ENCODE results near the gene MPIG6B.
A peak's percentile ranks its signal among the peaks of the same experiment; 100 is the strongest.

MPIG6B gene

GRCh38 chr6:31734821-31735406 is 11.7 kb downstream of the MPIG6B start:
- DNase-seq (ENCODE audit: insufficient read length, low spot score), result no peak
- TF ChIP-seq PAX5 (IDR thresholded peaks at IDR 0.05; ENCODE audit: insufficient read depth, low read length, severe bottlenecking), result no peak
- peak; percentile 41; the same call in 1 of the 2 replicates for TF ChIP-seq SPI1 (IDR thresholded peaks at IDR 0.05; ENCODE audit: low read depth, low read length)
- no peak for TF ChIP-seq POLR2A (IDR thresholded peaks at IDR 0.05; ENCODE audit: low read depth, low read length)
- TF ChIP-seq POLR2AphosphoS5 (IDR thresholded peaks at IDR 0.05; ENCODE audit: low read depth, low read length), result peak; percentile 1; the same call in 1 of the 2 replicates
- peak; percentile 80; the same call in 1 of the 2 replicates for TF ChIP-seq POU2F2 (IDR thresholded peaks at IDR 0.05; ENCODE audit: low read depth, low read length)
- TF ChIP-seq TAF1 (IDR thresholded peaks at IDR 0.05; ENCODE audit: low read depth, low read length), result 0 out of 2 replicates have a peak, but pooled peaks have one; percentile 8

GRCh38 chr6:31736021-31736767 is 13.0 kb downstream of the MPIG6B start, which contains the start of gene CLIC1:
Gene CLIC1, minus strand, starts transcription at chr6:31736530. Its CDS starts 230 bp downstream, at chr6:31736300.
- 0 out of 2 replicates have a peak, but pooled peaks have one; percentile 10 for TF ChIP-seq POU2F2 (IDR thresholded peaks at IDR 0.05; ENCODE audit: low read depth, low read length)
- TF ChIP-seq SPI1 (IDR thresholded peaks at IDR 0.05; ENCODE audit: low read depth, low read length), result peak; percentile 66
- no peak for TF ChIP-seq PAX5 (IDR thresholded peaks at IDR 0.05; ENCODE audit: insufficient read depth, low read length, severe bottlenecking)
- TF ChIP-seq TAF1 (IDR thresholded peaks at IDR 0.05; ENCODE audit: low read depth, low read length), result peak; percentile 76; the same call in 1 of the 2 replicates
- peak; percentile 90 for TF ChIP-seq POLR2A (IDR thresholded peaks at IDR 0.05; ENCODE audit: low read depth, low read length)
- peak; percentile 72 for TF ChIP-seq POLR2AphosphoS5 (IDR thresholded peaks at IDR 0.05; ENCODE audit: low read depth, low read length)
- DNase-seq (ENCODE audit: insufficient read length, low spot score) (peak; percentile 69), FAIRE-seq (peak; percentile 72)

More at GRCh38 chr6:31734821-31735406, 11.7 kb downstream of the MPIG6B start:
- peak; percentile 80 for FAIRE-seq

GRCh38 chr6:31736768-31737314 is 13.7 kb downstream of the MPIG6B start:
- TF ChIP-seq POLR2A (IDR thresholded peaks at IDR 0.05; ENCODE audit: low read depth, low read length), result no peak
- TF ChIP-seq POLR2AphosphoS5 (IDR thresholded peaks at IDR 0.05; ENCODE audit: low read depth, low read length), result no peak
- TF ChIP-seq POU2F2 (IDR thresholded peaks at IDR 0.05; ENCODE audit: low read depth, low read length), result 0 out of 2 replicates have a peak, but pooled peaks have one; percentile 5
- no peak for TF ChIP-seq TAF1 (IDR thresholded peaks at IDR 0.05; ENCODE audit: low read depth, low read length)
- TF ChIP-seq PAX5 (IDR thresholded peaks at IDR 0.05; ENCODE audit: insufficient read depth, low read length, severe bottlenecking), result no peak
- no peak for TF ChIP-seq SPI1 (IDR thresholded peaks at IDR 0.05; ENCODE audit: low read depth, low read length)
- no peak for FAIRE-seq
- DNase-seq (ENCODE audit: insufficient read length, low spot score), result no peak

GRCh38 chr6:31737315-31737990 is 14.3 kb downstream of the MPIG6B start:
- DNase-seq (ENCODE audit: insufficient read length, low spot score) (no peak), FAIRE-seq (no peak)
- TF ChIP-seq TAF1 (IDR thresholded peaks at IDR 0.05; ENCODE audit: low read depth, low read length), result no peak
- no peak for TF ChIP-seq PAX5 (IDR thresholded peaks at IDR 0.05; ENCODE audit: insufficient read depth, low read length, severe bottlenecking)
- no peak for TF ChIP-seq SPI1 (IDR thresholded peaks at IDR 0.05; ENCODE audit: low read depth, low read length)
- TF ChIP-seq POLR2A (IDR thresholded peaks at IDR 0.05; ENCODE audit: low read depth, low read length), result no peak
- no peak for TF ChIP-seq POU2F2 (IDR thresholded peaks at IDR 0.05; ENCODE audit: low read depth, low read length)
- no peak for TF ChIP-seq POLR2AphosphoS5 (IDR thresholded peaks at IDR 0.05; ENCODE audit: low read depth, low read length)

- FAIRE-seq (peak; percentile 63), DNase-seq (ENCODE audit: insufficient read length, low spot score) (no peak)
- TF ChIP-seq POU2F2 (IDR thresholded peaks at IDR 0.05; ENCODE audit: low read depth, low read length), result no peak
- peak; percentile 25 for TF ChIP-seq POLR2A (IDR thresholded peaks at IDR 0.05; ENCODE audit: low read depth, low read length)
- TF ChIP-seq PAX5 (IDR thresholded peaks at IDR 0.05; ENCODE audit: insufficient read depth, low read length, severe bottlenecking), result no peak
- peak; percentile 75 for TF ChIP-seq SPI1 (IDR thresholded peaks at IDR 0.05; ENCODE audit: low read depth, low read length)
- no peak for TF ChIP-seq TAF1 (IDR thresholded peaks at IDR 0.05; ENCODE audit: low read depth, low read length)
- TF ChIP-seq POLR2AphosphoS5 (IDR thresholded peaks at IDR 0.05; ENCODE audit: low read depth, low read length), result peak; percentile 20; the same call in 1 of the 2 replicates
These were observed 15.1 kb downstream of the MPIG6B start for GRCh38 chr6:31737991-31738979.

GRCh38 chr6:31739639-31740396 is 16.6 kb downstream of the MPIG6B start, which contains the start of gene MSH5:
Gene MSH5, plus strand, starts transcription at chr6:31740005. Its CDS starts 462 bp downstream, at chr6:31740467.
- peak; percentile 90 for DNase-seq (ENCODE audit: insufficient read length, low spot score)
- TF ChIP-seq PAX5 (IDR thresholded peaks at IDR 0.05; ENCODE audit: insufficient read depth, low read length, severe bottlenecking), result no peak
- TF ChIP-seq POU2F2 (IDR thresholded peaks at IDR 0.05; ENCODE audit: low read depth, low read length), result peak; percentile 37; the same call in 1 of the 2 replicates
- TF ChIP-seq POLR2A (IDR thresholded peaks at IDR 0.05; ENCODE audit: low read depth, low read length), result peak; percentile 70; the same call in 1 of the 2 replicates
- TF ChIP-seq TAF1 (IDR thresholded peaks at IDR 0.05; ENCODE audit: low read depth, low read length), result peak; percentile 45
- TF ChIP-seq SPI1 (IDR thresholded peaks at IDR 0.05; ENCODE audit: low read depth, low read length), result no peak
- 0 out of 2 replicates have a peak, but pooled peaks have one; percentile 26 for TF ChIP-seq POLR2AphosphoS5 (IDR thresholded peaks at IDR 0.05; ENCODE audit: low read depth, low read length)
- FAIRE-seq, result peak; percentile 94
